ENCODE measurements around the gene STATH. TPM values are rescaled to one million over a fixed set of nuclear protein-coding genes. Genes with fewer than 3 reads are reported as not detected.

Gene STATH
- total and polyA plus RNA-seq, 2 of the 8 experiments (the other 6 are each of a cell fraction or from before 2014, with no cell fraction given), result not detected

DNA sequence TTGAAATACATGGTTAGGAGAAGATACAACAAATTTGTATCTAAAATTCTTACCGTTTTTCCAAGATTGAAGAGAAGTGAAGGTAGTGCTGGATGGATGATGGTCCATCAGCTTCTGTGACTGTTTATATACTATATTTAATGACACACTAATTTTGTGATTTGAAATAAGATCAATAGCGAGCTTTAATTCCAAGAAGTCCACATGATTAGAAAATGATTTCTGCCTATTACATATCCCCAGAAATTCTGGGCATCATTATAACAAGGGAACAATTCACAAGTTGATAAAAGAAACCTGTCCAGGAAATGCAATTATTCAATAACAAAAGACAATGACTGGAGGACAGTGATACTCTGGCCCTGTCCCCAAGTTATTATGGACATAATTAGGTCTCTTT, 30.1 kb upstream of the STATH start, which contains the start of gene CSN2:
CSN2 (minus strand) TSS at position 101 of the 400 bp plus-strand sequence. CDS start 4,733 bp downstream, outside the sequence.
- Histone ChIP-seq H3K4me1 (replicated peaks in 1 of 4; ENCODE audit: control insufficient read depth in 3 of 4, insufficient read depth in 4 of 4, low read length in 3 of 4) (no peaks in the 10 kb centered on the region), H3K36me3 (ENCODE audit: control insufficient read depth in 2 of 4, insufficient read depth in 4 of 4, low read length in 3 of 4) (no peaks in the 10 kb centered on the region), H3K4me2 (ENCODE audit: insufficient read depth in 1 of 2, low read depth in 2 of 2, low read length in 2 of 2) (no peak within 1 kb of the TSS), H3K4me3 (ENCODE audit: extremely low read depth in 1 of 4, insufficient read depth in 2 of 4, low read depth in 3 of 4, low read length in 4 of 4) (no peak within 1 kb of the TSS), H3K14ac (ENCODE audit: insufficient read length) (no peak within 1 kb of the TSS), H3K9ac (replicated peaks in 1 of 4; ENCODE audit: extremely low read depth in 1 of 4, low read depth in 3 of 4, low read length in 3 of 4) (no peak within 1 kb of the TSS), H2BK15ac (ENCODE audit: low read length) (no peak within 1 kb of the TSS), H2BK20ac (ENCODE audit: low read length) (no peak within 1 kb of the TSS), H4K5ac (ENCODE audit: insufficient read length, low read depth, low read length) (no peak within 1 kb of the TSS), H3K79me1 (ENCODE audit: low read depth, low read length) (no peaks in the 10 kb centered on the region), H4K20me1 (replicated peaks in 1 of 2; ENCODE audit: control insufficient read depth in 1 of 2, insufficient read depth in 2 of 2, low read length in 2 of 2) (no peaks in the 10 kb centered on the region), H3K18ac (ENCODE audit: extremely low read depth, low read length) (no peak within 1 kb of the TSS), H3K56ac (replicated peaks; ENCODE audit: insufficient read length, low read depth, low read length) (no peak within 1 kb of the TSS), H3K23me2 (ENCODE audit: low read depth, low read length) (no peaks in the 10 kb centered on the region), H2AFZ (ENCODE audit: low read length) (no peak within 1 kb of the TSS), H4K91ac (replicated peaks; ENCODE audit: insufficient read length, low read length) (no peak within 1 kb of the TSS), H3K23ac (ENCODE audit: insufficient read length) (no peak within 1 kb of the TSS), H3K4ac (replicated peaks; ENCODE audit: insufficient read length, low read depth, low read length) (no peak within 1 kb of the TSS), H2BK5ac (ENCODE audit: low read depth, low read length) (no peak within 1 kb of the TSS), H4K8ac (ENCODE audit: extremely low read depth, insufficient read depth, low read length) (no peak within 1 kb of the TSS), H2BK12ac (ENCODE audit: low read depth, low read length) (no peak within 1 kb of the TSS), H3K27me3 (replicated peaks in 1 of 4; ENCODE audit: control insufficient read depth in 3 of 4, extremely low read depth in 1 of 4, insufficient read depth in 3 of 4, low read length in 3 of 4) (no peaks in the 10 kb centered on the region), H3K79me2 (ENCODE audit: control insufficient read depth in 1 of 2, insufficient read depth in 2 of 2, low read length in 2 of 2) (no peaks in the 10 kb centered on the region), H2BK120ac (replicated peaks; ENCODE audit: low read depth, low read length) (no peak within 1 kb of the TSS), H2AK5ac (ENCODE audit: low read depth, low read length) (no peak within 1 kb of the TSS), H3K9me3 (ENCODE audit: insufficient read depth in 2 of 2, low read depth in 1 of 2, low read length in 1 of 2) (no peaks in the 10 kb centered on the region), H3K27ac (ENCODE audit: low read depth, low read length) (no peak within 1 kb of the TSS)
- 85% methylated on average over 2 of the region's 2 CpGs; no CpG with 5 or more reads in 1 of the 2 experiments for WGBS, 2 experiments (ENCODE audit: extremely low coverage in 1 of 2, insufficient coverage in 1 of 2, insufficient read length in 1 of 2, insufficient replicate concordance in 2 of 2, low coverage in 1 of 2, low lambda C conversion rate in 2 of 2, missing lambda C conversion rate in 1 of 2)
- POLR2A ChIA-PET (ENCODE audit: partially characterized antibody), result no interaction called here
- no peak for DNase-seq (ENCODE audit: low read depth in 1 of 2, low spot score in 2 of 2)
- no peak for FAIRE-seq
- CTCF ChIA-PET (ENCODE audit: partially characterized antibody), result no interaction called here
- no peak for TF ChIP-seq TBP (IDR thresholded peaks at IDR 0.05; ENCODE audit: low read depth, low read length)
- TF ChIP-seq BRCA1 (IDR thresholded peaks at IDR 0.05; ENCODE audit: low read depth, low read length), result no peak
- TF ChIP-seq RBBP5 (IDR thresholded peaks at IDR 0.05; ENCODE audit: borderline replicate concordance, low read depth, low read length), result no peak
- TF ChIP-seq ZNF274 (IDR thresholded peaks at IDR 0.05; ENCODE audit: borderline replicate concordance, extremely low read depth, low read length), result no peak
- no peak for TF ChIP-seq CTCF (IDR thresholded peaks at IDR 0.05; ENCODE audit: control extremely low read depth in 1 of 3, insufficient read depth in 1 of 3, low read depth in 1 of 3, low read length in 3 of 3)
- TF ChIP-seq BACH1 (IDR thresholded peaks at IDR 0.05; ENCODE audit: low read length), result no peak
